Ishikawa (cell line): ENCODE data around the gene F3.

Source experiments
- CEBPB ChIP-seq: IDR thresholded peaks from 2 replicates; pipeline ENCODE4 v1.6.1; 2012
- CREB1 ChIP-seq: IDR thresholded peaks from 2 replicates; pipeline ENCODE4 v1.6.1; 2012; ENCODE audit warnings: low read depth
- EGR1 ChIP-seq: IDR thresholded peaks from 2 replicates; pipeline ENCODE4 v1.6.1; 2012
- EP300 ChIP-seq: IDR thresholded peaks from 2 replicates; pipeline ENCODE4 v1.6.1; 2012; ENCODE audit warnings: borderline replicate concordance
- FOXM1 ChIP-seq: IDR thresholded peaks from 2 replicates; pipeline ENCODE4 v1.6.1; 2012; ENCODE audit warnings: low read depth, borderline replicate concordance
- MAX ChIP-seq: IDR thresholded peaks from 2 replicates; pipeline ENCODE4 v1.6.1; 2012
- NFIC ChIP-seq: IDR thresholded peaks from 2 replicates; pipeline ENCODE4 v1.6.1; 2012
- RAD21 ChIP-seq: IDR thresholded peaks from 2 replicates; pipeline ENCODE4 v1.6.1; 2012; ENCODE audit warnings: low read depth
- REST ChIP-seq: IDR thresholded peaks from 2 replicates; pipeline ENCODE4 v1.6.1; 2012; ENCODE audit warnings: low read depth, mild to moderate bottlenecking
- TAF1 ChIP-seq: IDR thresholded peaks from 2 replicates; pipeline ENCODE4 v1.6.1; 2012; ENCODE audit warnings: low read depth, mild to moderate bottlenecking
- TCF12 ChIP-seq: IDR thresholded peaks from 2 replicates; pipeline ENCODE4 v1.6.1; 2012; ENCODE audit warnings: low read depth
- TEAD4 ChIP-seq: IDR thresholded peaks from 2 replicates; pipeline ENCODE4 v1.6.1; 2012
- USF1 ChIP-seq: IDR thresholded peaks from 2 replicates; pipeline ENCODE4 v1.6.1; 2012
- YY1 ChIP-seq: IDR thresholded peaks from 2 replicates; pipeline ENCODE4 v1.6.1; 2012; ENCODE audit warnings: low read depth
- ZBTB7A ChIP-seq: IDR thresholded peaks from 2 replicates; pipeline ENCODE4 v1.6.1; 2012; ENCODE audit warnings: low read depth

F3 gene

GRCh38 chr1:94580367-94581115 is 39.0 kb upstream of the F3 start:
- no peak for TF ChIP-seq TEAD4
- TF ChIP-seq NFIC, result 0 out of 2 replicates have a peak, but pooled peaks have one; percentile 19

GRCh38 chr1:94579876-94580294 is 38.3 kb upstream of the F3 start:
- TF ChIP-seq USF1, result no peak
- peak; percentile 44; the same call in 1 of the 2 replicates for TF ChIP-seq MAX
- TF ChIP-seq YY1, result peak; percentile 63; the same call in 1 of the 2 replicates

- no peak for TF ChIP-seq RAD21
- no peak for TF ChIP-seq FOXM1
- no peak for TF ChIP-seq YY1
- TF ChIP-seq TCF12, result no peak
- TF ChIP-seq REST, result no peak
- no peak for TF ChIP-seq NFIC
- TF ChIP-seq EP300, result no peak
- no peak for TF ChIP-seq CEBPB
- no peak for TF ChIP-seq CREB1
- TF ChIP-seq MAX, result no peak
- no peak for TF ChIP-seq ZBTB7A
- TF ChIP-seq TAF1, result no peak
- TF ChIP-seq USF1, result no peak
- no peak for TF ChIP-seq TEAD4
- TF ChIP-seq EGR1, result no peak
Measured at GRCh38 chr1:94578856-94579255, 37.3 kb upstream of the F3 start.

GRCh38 chr1:94572780-94573179 is 31.2 kb upstream of the F3 start:
- TF ChIP-seq TAF1 (no peak), ZBTB7A (no peak), EP300 (no peak), CREB1 (no peak), REST (no peak), NFIC (no peak), CEBPB (no peak)

- TF ChIP-seq TAF1, result no peak
Measured at GRCh38 chr1:94565901-94566300, 24.3 kb upstream of the F3 start.

- no peak for TF ChIP-seq FOXM1
- peak; percentile 69 for TF ChIP-seq TEAD4
- TF ChIP-seq MAX, result peak; percentile 47; the same call in 1 of the 2 replicates
Measured at GRCh38 chr1:94562519-94563260, 21.1 kb upstream of the F3 start.

- TF ChIP-seq TEAD4 (no peak), EP300 (no peak), REST (no peak), NFIC (no peak), YY1 (no peak), CEBPB (no peak), TCF12 (no peak), RAD21 (no peak)
Measured at GRCh38 chr1:94560333-94560732, 18.8 kb upstream of the F3 start.
